HK-2 (cell line): Measurements from ENCODE around the gene XDH.

ENCODE experiments used
- DNase-seq: peaks from one replicate; pipeline ENCODE4 v3.0.0-alpha.2; 2018; ENCODE audit not compliant: unreplicated experiment

Gene XDH

GRCh38 chr2:31414601-31415241, at the start of gene XDH:
Gene XDH (minus strand): TSS chr2:31414742. CDS start chr2:31414666, 76 bp downstream.
- no peak for DNase-seq

- DNase-seq: no peak
Measured at GRCh38 chr2:31457651-31458050, 43.1 kb upstream of the XDH start.

GRCh38 chr2:31446848-31447247, 32.3 kb upstream of the XDH start:
- no peak for DNase-seq

- no peak for DNase-seq
Measured at GRCh38 chr2:31442376-31442775, 27.8 kb upstream of the XDH start.

GRCh38 chr2:31440764-31441163, 26.2 kb upstream of the XDH start:
- DNase-seq: no peak

- no peak for DNase-seq
Measured at GRCh38 chr2:31434911-31435310, 20.4 kb upstream of the XDH start.

- DNase-seq: no peak
Measured at GRCh38 chr2:31433541-31433940, 19.0 kb upstream of the XDH start.

GRCh38 chr2:31430439-31431165, 16.1 kb upstream of the XDH start:
- no peak for DNase-seq

- DNase-seq: peak; percentile 57
Measured at GRCh38 chr2:31429759-31430438, 15.4 kb upstream of the XDH start.

GRCh38 chr2:31429040-31429439, 14.5 kb upstream of the XDH start:
- no peak for DNase-seq

- no peak for DNase-seq
Measured at GRCh38 chr2:31428001-31428418, 13.5 kb upstream of the XDH start.

GRCh38 chr2:31426096-31426495, 11.6 kb upstream of the XDH start:
- DNase-seq: no peak

GRCh38 chr2:31421634-31422033, 7.1 kb upstream of the XDH start:
- DNase-seq: no peak

GRCh38 chr2:31420936-31421335, 6.4 kb upstream of the XDH start:
- DNase-seq: no peak

GRCh38 chr2:31419386-31419785, 4.8 kb upstream of the XDH start:
- no peak for DNase-seq

GRCh38 chr2:31415421-31415820, 879 bp upstream of the XDH start:
- DNase-seq: no peak

GRCh38 chr2:31413862-31414550, 536 bp downstream of the XDH start:
- DNase-seq: no peak

GRCh38 chr2:31413025-31413424, 1.5 kb downstream of the XDH start:
- DNase-seq: no peak

- no peak for DNase-seq
Measured at GRCh38 chr2:31411771-31412170, 2.8 kb downstream of the XDH start.

GRCh38 chr2:31406593-31407385, 7.8 kb downstream of the XDH start:
- no peak for DNase-seq

- DNase-seq: no peak
Measured at GRCh38 chr2:31404827-31405226, 9.7 kb downstream of the XDH start.

- no peak for DNase-seq
Measured at GRCh38 chr2:31404302-31404701, 10.2 kb downstream of the XDH start.
